SU-DHL-6 (cell line): Measurements from ENCODE around the gene GABRB3.

Experiments
- H2AFZ ChIP-seq: fragments of 200-600 bp; sonication (generic); 2 replicates; pipeline ENCODE4 v1.6.1; 2014; ENCODE audit warnings: low read depth, mild to moderate bottlenecking, moderate library complexity, mixed read lengths, antibody characterized with exemption, low read length; ENCODE audit not compliant: severe bottlenecking
- H3F3A ChIP-seq: fragments of 200-600 bp; shearing (Covaris generic); 2 replicates; pipeline ENCODE4 v1.6.0; 2016; ENCODE audit warnings: antibody characterized with exemption, mild to moderate bottlenecking; ENCODE audit not compliant: insufficient read depth
- H3K27ac ChIP-seq: fragments of 200-600 bp; sonication (generic); 2 replicates; pipeline ENCODE4 v1.5.1; 2016; ENCODE audit warnings: low read depth, mild to moderate bottlenecking, low read length, moderate library complexity, mixed read lengths
- H3K27me3 ChIP-seq: fragments of 200-600 bp; sonication (generic), shearing (Covaris generic); 2 replicates; pipeline ENCODE4 v1.6.0; 2014; ENCODE audit warnings: mild to moderate bottlenecking, low read length
- H3K36me3 ChIP-seq: fragments of 200-600 bp; sonication (generic); 2 replicates; pipeline ENCODE4 v1.6.1; 2014; ENCODE audit warnings: mild to moderate bottlenecking, low read length, mixed read lengths
- H3K4me2 ChIP-seq: fragments of 300-600, 200-600 bp; shearing (Covaris generic), sonication (generic); 2 replicates; pipeline ENCODE4 v1.6.0; 2014; ENCODE audit warnings: low read length, low read depth, mild to moderate bottlenecking; ENCODE audit not compliant: poor library complexity, severe bottlenecking
- H3K4me3 ChIP-seq: fragments of 200-600 bp; sonication (generic); 2 replicates; pipeline ENCODE4 v1.5.1; 2014; ENCODE audit warnings: antibody characterized with exemption, low read length, mild to moderate bottlenecking, mixed read lengths; ENCODE audit not compliant: insufficient read depth, poor library complexity, severe bottlenecking
- H3K79me2 ChIP-seq: fragments of 200-600 bp; sonication (generic); 2 replicates; pipeline ENCODE4 v1.6.1; 2014; ENCODE audit warnings: mild to moderate bottlenecking, low read length, moderate library complexity; ENCODE audit not compliant: insufficient read depth
- H3K9ac ChIP-seq: fragments of 200-600 bp; sonication (generic); 2 replicates; pipeline ENCODE4 v1.7.0; 2014; ENCODE audit warnings: mild to moderate bottlenecking, low read length
- H3K9me2 ChIP-seq: fragments of 200-600 bp; sonication (generic); replicated peaks from 2 replicates; pipeline ENCODE4 v1.6.1; 2014; ENCODE audit warnings: low read length; ENCODE audit not compliant: insufficient read depth
- H3K9me3 ChIP-seq: fragments of 200-600 bp; sonication (generic); 2 replicates; pipeline ENCODE4 v1.6.1; 2014; ENCODE audit warnings: low read length, mixed read lengths; ENCODE audit not compliant: insufficient read depth
- H4K20me1 ChIP-seq: fragments of 200-600 bp; sonication (generic); 2 replicates; pipeline ENCODE4 v1.6.1; 2014; ENCODE audit warnings: low read depth, mild to moderate bottlenecking, antibody characterized with exemption, low read length, moderate library complexity, mixed read lengths
- EZH2phosphoT487 ChIP-seq: fragments of 200-600 bp; sonication (generic), shearing (Covaris generic); conservative IDR thresholded peaks from 2 replicates; pipeline ENCODE4 v1.6.1; 2018; ENCODE audit warnings: mild to moderate bottlenecking, antibody characterized with exemption, low read length, moderate library complexity, mixed read lengths
- TF ChIP-seq, protein P1 (sequence below): fragments of 200-600 bp; sonication (generic); IDR thresholded peaks from one replicate; pipeline ENCODE4 v1.5.1; 2017; ENCODE audit warnings: antibody characterized with exemption, mild to moderate bottlenecking, low read length, moderate library complexity; ENCODE audit not compliant: insufficient read depth, poor library complexity, severe bottlenecking

GABRB3 gene

DNA sequence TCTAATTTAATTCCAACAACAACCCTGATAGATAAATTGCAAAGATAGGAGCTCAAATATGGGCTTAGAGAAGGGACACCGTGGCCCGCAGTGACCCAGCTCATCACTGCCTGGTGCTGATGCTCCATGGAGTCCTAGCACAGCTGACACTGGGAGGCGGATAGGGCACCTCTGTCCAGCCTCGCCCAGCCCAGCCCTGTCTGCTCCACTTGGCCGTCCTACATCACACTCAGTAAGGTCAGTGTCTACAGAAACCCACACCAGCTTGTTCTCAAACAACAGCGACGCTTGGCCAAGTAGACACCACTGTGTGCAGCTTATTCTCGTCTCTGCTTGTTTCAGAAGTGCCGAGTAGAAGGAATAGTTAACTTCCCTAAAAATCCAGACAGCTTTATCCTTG lies 33.9 kb downstream of the GABRB3 start:
- Histone ChIP-seq H3K79me2 (no peaks in the 10 kb centered on the region), H3F3A (no peaks in the 10 kb centered on the region), H2AFZ (no peak overlapping the region), H3K36me3 (no peaks in the 10 kb centered on the region), H3K27ac (no peak overlapping the region), H3K9me3 (no peaks in the 10 kb centered on the region), H4K20me1 (no peaks in the 10 kb centered on the region), H3K4me3 (no peak overlapping the region), H3K27me3 (no peaks in the 10 kb centered on the region), H3K9ac (no peak overlapping the region), H3K4me2 (no peak overlapping the region), H3K9me2 (no peaks in the 10 kb centered on the region)
- no peak for TF ChIP-seq EZH2phosphoT487
- TF ChIP-seq, protein P1, sequence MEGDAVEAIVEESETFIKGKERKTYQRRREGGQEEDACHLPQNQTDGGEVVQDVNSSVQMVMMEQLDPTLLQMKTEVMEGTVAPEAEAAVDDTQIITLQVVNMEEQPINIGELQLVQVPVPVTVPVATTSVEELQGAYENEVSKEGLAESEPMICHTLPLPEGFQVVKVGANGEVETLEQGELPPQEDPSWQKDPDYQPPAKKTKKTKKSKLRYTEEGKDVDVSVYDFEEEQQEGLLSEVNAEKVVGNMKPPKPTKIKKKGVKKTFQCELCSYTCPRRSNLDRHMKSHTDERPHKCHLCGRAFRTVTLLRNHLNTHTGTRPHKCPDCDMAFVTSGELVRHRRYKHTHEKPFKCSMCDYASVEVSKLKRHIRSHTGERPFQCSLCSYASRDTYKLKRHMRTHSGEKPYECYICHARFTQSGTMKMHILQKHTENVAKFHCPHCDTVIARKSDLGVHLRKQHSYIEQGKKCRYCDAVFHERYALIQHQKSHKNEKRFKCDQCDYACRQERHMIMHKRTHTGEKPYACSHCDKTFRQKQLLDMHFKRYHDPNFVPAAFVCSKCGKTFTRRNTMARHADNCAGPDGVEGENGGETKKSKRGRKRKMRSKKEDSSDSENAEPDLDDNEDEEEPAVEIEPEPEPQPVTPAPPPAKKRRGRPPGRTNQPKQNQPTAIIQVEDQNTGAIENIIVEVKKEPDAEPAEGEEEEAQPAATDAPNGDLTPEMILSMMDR = no peak

DNA sequence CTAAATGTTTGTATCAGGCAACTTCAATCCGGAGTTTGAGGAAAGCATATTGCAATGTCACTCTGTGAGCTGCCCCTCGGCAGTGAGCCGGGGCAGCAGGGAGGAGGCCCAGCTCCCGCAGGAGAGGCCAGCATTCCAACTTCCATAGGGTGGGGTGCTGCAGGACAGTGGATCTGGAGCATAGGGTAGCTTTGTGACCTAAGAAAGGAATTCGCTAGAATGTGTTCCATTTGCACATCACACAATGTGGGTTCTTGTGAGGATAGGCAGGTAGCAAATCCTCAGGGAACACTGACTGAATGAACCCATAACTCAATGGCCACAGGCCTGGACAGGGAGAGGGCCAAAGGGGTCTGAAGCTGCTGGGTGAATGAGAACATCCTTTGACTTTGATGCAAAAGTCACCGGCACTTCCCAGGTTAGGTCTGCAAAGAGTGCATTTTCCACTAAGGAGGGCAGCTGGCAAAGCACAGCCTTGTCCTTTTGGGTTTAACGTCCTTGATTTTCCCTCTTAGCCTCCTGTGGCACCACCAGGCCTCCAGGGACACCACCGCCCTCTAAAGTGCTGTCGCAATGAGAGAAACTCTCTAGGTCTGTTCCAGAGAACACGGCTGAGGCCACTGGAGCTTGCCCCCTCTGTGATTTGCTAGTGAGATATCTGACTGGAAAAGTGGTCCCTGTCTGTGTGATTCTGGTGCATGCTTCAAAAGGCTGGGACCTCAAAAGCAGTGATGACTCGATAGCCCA lies 36.2 kb downstream of the GABRB3 start:
- Histone ChIP-seq H3K9me2 (no peaks in the 10 kb centered on the region), H3K79me2 (no peaks in the 10 kb centered on the region), H3K4me3 (no peak overlapping the region), H2AFZ (no peak overlapping the region), H3K9ac (no peak overlapping the region), H3K27me3 (no peaks in the 10 kb centered on the region), H3K36me3 (no peaks in the 10 kb centered on the region), H3K4me2 (no peak overlapping the region), H3K27ac (no peak overlapping the region), H4K20me1 (no peaks in the 10 kb centered on the region), H3F3A (no peaks in the 10 kb centered on the region), H3K9me3 (no peaks in the 10 kb centered on the region)
- no peak for TF ChIP-seq EZH2phosphoT487
- TF ChIP-seq, protein P1 = no peak

DNA sequence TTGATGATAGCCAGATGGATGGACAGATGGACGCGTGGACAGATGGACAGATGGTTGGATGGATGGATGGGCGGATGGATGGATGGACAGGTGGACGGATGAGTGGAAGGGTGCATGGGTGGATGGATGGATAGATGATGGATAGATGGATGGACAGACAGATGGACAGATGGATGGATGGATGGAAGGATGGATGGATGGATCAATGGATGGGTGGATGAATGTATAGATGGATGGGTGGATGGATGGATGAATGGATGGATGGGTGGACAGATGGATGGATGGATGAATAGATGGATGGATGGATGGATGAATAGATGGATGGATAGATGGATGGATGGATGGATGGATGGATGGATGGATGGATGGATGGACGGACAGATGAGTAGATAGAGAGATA lies 40.9 kb downstream of the GABRB3 start:
- no peak overlapping the region for H2AFZ ChIP-seq
- H3K79me2 ChIP-seq = no peaks in the 10 kb centered on the region
- no peak overlapping the region for H3K9ac ChIP-seq
- no peaks in the 10 kb centered on the region for H3K9me2 ChIP-seq
- H3K27ac ChIP-seq = no peak overlapping the region
- no peaks in the 10 kb centered on the region for H4K20me1 ChIP-seq
- no peaks in the 10 kb centered on the region for H3K27me3 ChIP-seq
- TF ChIP-seq, protein P1 = no peak
- no peak for TF ChIP-seq EZH2phosphoT487
- no peaks in the 10 kb centered on the region for H3K36me3 ChIP-seq
- H3K9me3 ChIP-seq = no peaks in the 10 kb centered on the region
- H3K4me2 ChIP-seq = no peak overlapping the region
- no peak overlapping the region for H3K4me3 ChIP-seq
- no peaks in the 10 kb centered on the region for H3F3A ChIP-seq
